HepG2 (cell line): ENCODE measurements around the gene EPHA4. TPM values are rescaled to one million over a fixed set of nuclear protein-coding genes. Genes with fewer than 3 reads are reported as not detected.

Source experiments
- ATAC-seq: fragments of 200-7000 bp; cut with Tn5 transposase; 3 replicates; pipeline ENCODE4 v1.9.1; 2020; ENCODE audit warnings: mild to moderate bottlenecking, moderate library complexity
- BruUV-seq: library from RNA; stranded (reverse); fragments of 400-500 nt; replicated peaks from 2 replicates; lab custom pipeline; 2021; lab: Mats Ljungman, UMichigan
- CTCF ChIA-PET: fragments of 300-600 bp; formaldehyde crosslinking; extraction: SDS; loops from one replicate; lab custom pipeline; 2021; ENCODE audit warnings: low total read pairs, inconsistent platforms, low intra/inter-chr PET ratio; lab: Yijun Ruan, JAX
- POLR2A ChIA-PET: fragments of 350-600 bp; sonication (Branson Sonifier 250); formaldehyde crosslinking; loops from one replicate; lab custom pipeline; 2020; ENCODE audit warnings: antibody characterized with exemption, inconsistent platforms; lab: Yijun Ruan, JAX
- DNase-seq: peaks from one replicate; pipeline ENCODE4 v3.0.0-alpha.2; 2015; ENCODE audit warnings: low spot score
- FAIRE-seq: peaks from 3 replicates; lab custom pipeline; 2011; peaks lifted over from hg19 to GRCh38; lab: Jason Lieb, UNC
- H2AFZ ChIP-seq: one replicate; pipeline ENCODE4 v1.6.1; 2011; ENCODE audit warnings: low read length, inconsistent platforms
- H3K27ac ChIP-seq: fragments of 300-600 bp; 3 replicates; pipeline ENCODE4 v1.8.0; 2011; ENCODE audit warnings: mixed run types, mild to moderate bottlenecking, mixed read lengths, low read length, inconsistent platforms; ENCODE audit not compliant: insufficient read depth; ENCODE audit errors: extremely low read length
- H3K27me3 ChIP-seq, 2 experiments: fragments of 200-600 bp in 1 of 2; 2 replicates in 1 of 2; 3 replicates in 1 of 2; pipeline versions ENCODE4 v1.6.0 to v1.8.0; 2011; ENCODE audit warnings: low read length in 2 of 2, mild to moderate bottlenecking in 2 of 2, moderate library complexity in 2 of 2, inconsistent platforms in 1 of 2; ENCODE audit not compliant: insufficient read depth in 2 of 2, control insufficient read depth in 1 of 2
- H3K36me3 ChIP-seq, 2 experiments: fragments of 200-600 bp in 1 of 2; replicated peaks in 1 of 2; 2 replicates in 1 of 2; 3 replicates in 1 of 2; pipeline versions ENCODE4 v1.5.1 to v1.8.0; 2011; ENCODE audit warnings: low read length in 2 of 2, inconsistent platforms in 1 of 2; ENCODE audit not compliant: insufficient read depth in 2 of 2, control insufficient read depth in 1 of 2
- H3K4me1 ChIP-seq: 2 replicates; pipeline ENCODE4 v1.5.1; 2012; ENCODE audit warnings: low read length, inconsistent platforms; ENCODE audit not compliant: insufficient read depth
- H3K4me2 ChIP-seq: 2 replicates; pipeline ENCODE4 v1.6.0; 2011; ENCODE audit warnings: low read depth, low read length, inconsistent platforms
- H3K4me3 ChIP-seq, 3 experiments: fragments of 200-600 bp in 1 of 3; sonication (generic), shearing (Covaris generic) in 1 of 3; replicated peaks in 1 of 3; 2 replicates each; pipeline ENCODE4 v1.5.1; 2011 to 2016; ENCODE audit warnings: low read length in 3 of 3, inconsistent platforms in 2 of 3, low read depth in 2 of 3, mild to moderate bottlenecking in 2 of 3, control low read depth in 1 of 3, mixed read lengths in 1 of 3; ENCODE audit not compliant: insufficient read depth in 1 of 3
- H3K79me2 ChIP-seq: one replicate; pipeline ENCODE4 v1.6.1; 2011; ENCODE audit warnings: low read length, inconsistent platforms; ENCODE audit not compliant: insufficient read depth
- H3K9ac ChIP-seq: 2 replicates; pipeline ENCODE4 v1.6.0; 2011; ENCODE audit warnings: mild to moderate bottlenecking, low read depth, low read length, inconsistent platforms; ENCODE audit not compliant: insufficient read depth
- H3K9me3 ChIP-seq: 2 replicates; pipeline ENCODE4 v1.5.1; 2012; ENCODE audit warnings: mild to moderate bottlenecking, low read length
- H4K20me1 ChIP-seq: 2 replicates; pipeline ENCODE4 v1.6.0; 2011; ENCODE audit warnings: inconsistent platforms, mild to moderate bottlenecking, low read length, moderate library complexity; ENCODE audit not compliant: insufficient read depth
- AKAP8 ChIP-seq: sonication (generic); formaldehyde crosslinking; IDR thresholded peaks from 2 replicates; pipeline ENCODE4 v1.5.1; 2020; ENCODE audit warnings: mild to moderate bottlenecking, missing genetic modification reagents
- NFAT5 ChIP-seq: sonication (generic); formaldehyde crosslinking; IDR thresholded peaks from 2 replicates; pipeline ENCODE4 v1.4.0; 2020; ENCODE audit warnings: missing genetic modification reagents
- SALL2 ChIP-seq: sonication (generic); formaldehyde crosslinking; IDR thresholded peaks from 2 replicates; pipeline ENCODE4 v1.8.1; 2023; ENCODE audit warnings: mild to moderate bottlenecking, missing genetic modification reagents, inconsistent platforms
- ZFP36 ChIP-seq: fragments of 150-350 bp; IDR thresholded peaks from 2 replicates; pipeline ENCODE4 v1.6.1; 2018; ENCODE audit warnings: borderline replicate concordance, low read length, low read depth; ENCODE audit not compliant: partially characterized antibody
- ZNF703 ChIP-seq: sonication (generic); formaldehyde crosslinking; IDR thresholded peaks from 2 replicates; pipeline ENCODE4 v1.5.1; 2020; ENCODE audit warnings: missing genetic modification reagents, mild to moderate bottlenecking, moderate library complexity, borderline replicate concordance
- WGBS: methylation state at CpG from one replicate; pipeline ENCODE4 v1.1.6; 2017; ENCODE audit warnings: low lambda C conversion rate; 5-methylcytosine and 5-hydroxymethylcytosine counted together
- in situ Hi-C: cut with HindIII; loops from 2 replicates; pipeline ENCODE4 v1.10.0; 2017; ENCODE audit warnings: low pct_unique_long_range_greater_than_20kb; ENCODE audit not compliant: extremely low pct_ligation_motif_present
- intact Hi-C: fragments of 100-400 bp; cut with micrococcal nuclease; formaldehyde crosslinking; loops from one replicate; pipeline ENCODE4 v1.10.0; 2022; ENCODE audit not compliant: unreplicated experiment
- polyA plus RNA-seq, 8 experiments: library from polyadenylated mRNA; depleted of rRNA in 3 of 8; stranded (reverse) in 7 of 8; unstranded in 1 of 8; fragments of >200 nt; fragmentation: Illumina TruSeq in 4 of 8; extraction: Trizol in 4 of 8; gene quantifications; 2 replicates each; pipeline versions ENCODE4 v1.2.1 to v1.2.3, GENCODE V29; 2011 to 2016; ENCODE audit warnings: low read depth in 4 of 8, missing spikeins in 1 of 8, mixed read lengths in 1 of 8; ENCODE audit not compliant: insufficient read depth in 1 of 8
- total RNA-seq, 5 experiments: library from RNA; depleted of rRNA; stranded (reverse); fragments of >200 nt; fragmentation: Illumina TruSeq; extraction: Trizol; gene quantifications; 2 replicates each; pipeline ENCODE4 v1.2.3, GENCODE V29; 2016; ENCODE audit warnings: low read depth in 1 of 5

EPHA4 gene
- total and polyA plus RNA-seq, 2 of the 13 experiments (the other 11 are each of a cell fraction or from before 2014, with no cell fraction given) = not detected

GRCh38 chr2:221502270-221503010, 69.7 kb downstream of the EPHA4 start:
- no peaks in the 10 kb centered on the region for H3K9me3 ChIP-seq
- ATAC-seq (no peak), DNase-seq (no peak), FAIRE-seq (no peak)
- H3K4me3 ChIP-seq = no peak overlapping the region
- 18% methylated on average over 8 of the region's 8 CpGs for WGBS
- H2AFZ ChIP-seq = no peak overlapping the region
- H3K4me2 ChIP-seq = no peak overlapping the region
- no TSS peak for BruUV-seq
- in situ Hi-C loops (no loop called here), intact Hi-C loops (no loop called here)
- ChIA-PET CTCF (no interaction called here), POLR2A (no interaction called here)
- no peaks in the 10 kb centered on the region for H3K79me2 ChIP-seq
- H3K4me1 ChIP-seq = no peaks in the 10 kb centered on the region
- no peaks in the 10 kb centered on the region for H3K36me3 ChIP-seq
- TF ChIP-seq NFAT5 = no peak
- no peaks in the 10 kb centered on the region for H3K27me3 ChIP-seq
- no peak overlapping the region for H3K27ac ChIP-seq
- no peak overlapping the region for H3K9ac ChIP-seq
- H4K20me1 ChIP-seq = no peaks in the 10 kb centered on the region

- Histone ChIP-seq H3K79me2 (no peaks in the 10 kb centered on the region), H3K9ac (no peak overlapping the region), H3K9me3 (no peaks in the 10 kb centered on the region), H3K4me1 (no peaks in the 10 kb centered on the region), H3K36me3 (no peaks in the 10 kb centered on the region), H3K4me3 (no peak overlapping the region), H4K20me1 (no peaks in the 10 kb centered on the region), H2AFZ (no peak overlapping the region), H3K27ac (no peak overlapping the region), H3K27me3 (no peaks in the 10 kb centered on the region), H3K4me2 (no peak overlapping the region)
- in situ Hi-C loops = no loop called here
- intact Hi-C loops = no loop called here
- ATAC-seq (no peak), FAIRE-seq (no peak), DNase-seq (no peak)
- CTCF ChIA-PET = no interaction called here
- POLR2A ChIA-PET = no interaction called here
- BruUV-seq = no TSS peak
- TF ChIP-seq SALL2 (CRISPR knock-in tag) (no peak), ZFP36 (no peak), AKAP8 (no peak), ZNF703 (CRISPR knock-in tag) (no peak)
- 3% methylated on average over 4 of the region's 4 CpGs for WGBS
Observed at GRCh38 chr2:221501883-221502269, 70.2 kb downstream of the EPHA4 start.
